PC-9 (cell line): ENCODE measurements around the gene ARHGAP22. TPM values are rescaled to one million over a fixed set of nuclear protein-coding genes. Genes with fewer than 3 reads are reported as not detected.

ENCODE experiments used
- BruUV-seq: library from RNA; stranded (reverse); fragments of 400-500 nt; replicated peaks from 2 replicates; lab custom pipeline; 2021; lab: Mats Ljungman, UMichigan
- CTCF ChIA-PET: fragments of 300-600 bp; sonication (Branson Sonifier 250); formaldehyde crosslinking; loops from one replicate; lab custom pipeline; 2022; ENCODE audit warnings: antibody characterized with exemption; lab: Charles Lee
- POLR2A ChIA-PET: fragments of 300-600 bp; sonication (Branson Sonifier 250); formaldehyde crosslinking; loops from one replicate; lab custom pipeline; 2022; ENCODE audit warnings: antibody characterized with exemption; ENCODE audit not compliant: unreplicated experiment; lab: Charles Lee
- DNase-seq, 2 experiments: peaks; one replicate each; pipeline versions ENCODE4 v3.0.0 to v3.0.0-alpha.2; 2015 to 2022; ENCODE audit warnings: mixed read lengths in 1 of 2
- H2AFZ ChIP-seq: fragments of 200-600 bp; sonication (generic); 2 replicates; pipeline ENCODE4 v1.8.1; 2017; ENCODE audit warnings: antibody characterized with exemption
- H3F3A ChIP-seq: fragments of 200-600 bp; sonication (generic); 2 replicates; pipeline ENCODE4 v1.8.1; 2017; ENCODE audit warnings: antibody characterized with exemption, mild to moderate bottlenecking, low read depth; ENCODE audit not compliant: insufficient read depth
- H3K27ac ChIP-seq: fragments of 200-600 bp; sonication (generic); 2 replicates; pipeline ENCODE4 v1.6.1; 2016; ENCODE audit warnings: mixed run types
- H3K27me3 ChIP-seq: fragments of 200-600 bp; sonication (generic); 2 replicates; pipeline ENCODE4 v1.6.1; 2016; ENCODE audit warnings: low read depth, mixed run types; ENCODE audit not compliant: insufficient read depth
- H3K36me3 ChIP-seq: fragments of 200-600 bp; sonication (generic); 2 replicates; pipeline ENCODE4 v1.6.1; 2016; ENCODE audit warnings: low read depth, mixed run types
- H3K4me1 ChIP-seq: fragments of 200-600 bp; sonication (generic); replicated peaks from 2 replicates; pipeline ENCODE4 v1.6.1; 2016; ENCODE audit warnings: mixed run types; ENCODE audit not compliant: insufficient read depth
- H3K4me2 ChIP-seq: fragments of 200-600 bp; sonication (generic); 2 replicates; pipeline ENCODE4 v1.6.1; 2017; ENCODE audit warnings: mixed run types
- H3K4me3 ChIP-seq: fragments of 200-600 bp; sonication (generic); 2 replicates; pipeline ENCODE4 v1.6.1; 2016; ENCODE audit warnings: mixed run types
- H3K79me2 ChIP-seq: fragments of 200-600 bp; sonication (generic); 2 replicates; pipeline ENCODE4 v1.6.1; 2017; ENCODE audit warnings: low read depth, mixed run types
- H3K9me2 ChIP-seq: fragments of 200-600 bp; sonication (generic); 2 replicates; pipeline ENCODE4 v1.8.1; 2017; ENCODE audit warnings: mild to moderate bottlenecking; ENCODE audit not compliant: insufficient read depth
- H3K9me3 ChIP-seq: fragments of 200-600 bp; sonication (generic); 2 replicates; pipeline ENCODE4 v1.8.1; 2016; ENCODE audit warnings: low read depth; ENCODE audit not compliant: insufficient read depth
- H4K20me1 ChIP-seq: fragments of 200-600 bp; sonication (generic); 2 replicates; pipeline ENCODE4 v1.8.1; 2017; ENCODE audit not compliant: insufficient read depth
- EZH2 ChIP-seq: fragments of 200-600 bp; sonication (generic); IDR thresholded peaks from 2 replicates; pipeline ENCODE4 v1.8.0; 2017; ENCODE audit warnings: antibody characterized with exemption, low read depth
- intact Hi-C: fragments of 100-400 bp; cut with micrococcal nuclease; formaldehyde crosslinking; loops from one replicate; pipeline ENCODE4 v1.10.0; 2022; ENCODE audit not compliant: unreplicated experiment
- total RNA-seq: library from RNA; stranded (reverse); gene quantifications from 2 replicates; pipeline ENCODE4 v1.2.3, GENCODE V29; 2021
- TF ChIP-seq, protein P1 (sequence below): fragments of 200-600 bp; sonication (generic); conservative IDR thresholded peaks from 2 replicates; pipeline ENCODE4 v1.6.1; 2017; ENCODE audit warnings: mixed run types, antibody characterized with exemption, mild to moderate bottlenecking, moderate library complexity

ARHGAP22 gene
- total RNA-seq, 1 experiment from 2014 or later: 4.0 TPM

GRCh38 chr10:48444861-48445841 lies 159.7 kb downstream of the ARHGAP22 start:
- POLR2A ChIA-PET: interaction anchor here (0.5 to 0.6 kb wide), 4 partner anchors 54 to 174 kb away, joined by 3 to 6 read pairs (median 4); no protein-coding TSS in a partner anchor
- TF ChIP-seq, protein P1, sequence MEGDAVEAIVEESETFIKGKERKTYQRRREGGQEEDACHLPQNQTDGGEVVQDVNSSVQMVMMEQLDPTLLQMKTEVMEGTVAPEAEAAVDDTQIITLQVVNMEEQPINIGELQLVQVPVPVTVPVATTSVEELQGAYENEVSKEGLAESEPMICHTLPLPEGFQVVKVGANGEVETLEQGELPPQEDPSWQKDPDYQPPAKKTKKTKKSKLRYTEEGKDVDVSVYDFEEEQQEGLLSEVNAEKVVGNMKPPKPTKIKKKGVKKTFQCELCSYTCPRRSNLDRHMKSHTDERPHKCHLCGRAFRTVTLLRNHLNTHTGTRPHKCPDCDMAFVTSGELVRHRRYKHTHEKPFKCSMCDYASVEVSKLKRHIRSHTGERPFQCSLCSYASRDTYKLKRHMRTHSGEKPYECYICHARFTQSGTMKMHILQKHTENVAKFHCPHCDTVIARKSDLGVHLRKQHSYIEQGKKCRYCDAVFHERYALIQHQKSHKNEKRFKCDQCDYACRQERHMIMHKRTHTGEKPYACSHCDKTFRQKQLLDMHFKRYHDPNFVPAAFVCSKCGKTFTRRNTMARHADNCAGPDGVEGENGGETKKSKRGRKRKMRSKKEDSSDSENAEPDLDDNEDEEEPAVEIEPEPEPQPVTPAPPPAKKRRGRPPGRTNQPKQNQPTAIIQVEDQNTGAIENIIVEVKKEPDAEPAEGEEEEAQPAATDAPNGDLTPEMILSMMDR: no peak; the same call in 1 of the 2 replicates
- TF ChIP-seq EZH2: no peak

GRCh38 chr10:48444266-48444665 lies 160.6 kb downstream of the ARHGAP22 start:
- no peaks in the 10 kb centered on the region for H3K27me3 ChIP-seq
- no peak overlapping the region for H3K27ac ChIP-seq
- POLR2A ChIA-PET: interaction anchor here (0.6 kb wide), 2 partner anchors 53 to 173 kb away, joined by 3 to 6 read pairs; no protein-coding TSS in a partner anchor
- H2AFZ ChIP-seq: no peak overlapping the region
- H3K36me3 ChIP-seq: no peaks in the 10 kb centered on the region
- CTCF ChIA-PET: interaction anchor here (1.3 to 2.3 kb wide), 4 partner anchors 50 to 212 kb away, joined by 4 to 33 read pairs (median 8); no protein-coding TSS in a partner anchor
- no peaks in the 10 kb centered on the region for H3K9me3 ChIP-seq
- H3K4me3 ChIP-seq: no peak overlapping the region
- H3K4me2 ChIP-seq: no peak overlapping the region
- no peaks in the 10 kb centered on the region for H3K9me2 ChIP-seq
- H3K4me1 ChIP-seq: no peaks in the 10 kb centered on the region
- intact Hi-C loops: no loop called here
- TF ChIP-seq EZH2: no peak
- TF ChIP-seq, protein P1: peak; percentile 52; the same call in 1 of the 2 replicates
- no peaks in the 10 kb centered on the region for H3F3A ChIP-seq
- BruUV-seq: no TSS peak
- no peaks in the 10 kb centered on the region for H3K79me2 ChIP-seq
- DNase-seq: no peak
- no peaks in the 10 kb centered on the region for H4K20me1 ChIP-seq

More at GRCh38 chr10:48444861-48445841, 159.7 kb downstream of the ARHGAP22 start:
- H3K79me2 ChIP-seq: no peaks in the 10 kb centered on the region
- H3K9me3 ChIP-seq: no peaks in the 10 kb centered on the region
- no peak overlapping the region for H3K4me2 ChIP-seq
- CTCF ChIA-PET: interaction anchor here (1.3 to 2.3 kb wide), 4 partner anchors 49 to 211 kb away, joined by 4 to 33 read pairs (median 8); no protein-coding TSS in a partner anchor
- H3K27ac ChIP-seq: no peak overlapping the region
- no peaks in the 10 kb centered on the region for H3K4me1 ChIP-seq
- no peaks in the 10 kb centered on the region for H3K9me2 ChIP-seq
- H4K20me1 ChIP-seq: no peaks in the 10 kb centered on the region
- no peak overlapping the region for H2AFZ ChIP-seq
- no TSS peak for BruUV-seq
- H3K27me3 ChIP-seq: no peaks in the 10 kb centered on the region
- no peak overlapping the region for H3K4me3 ChIP-seq
- no peaks in the 10 kb centered on the region for H3K36me3 ChIP-seq
- intact Hi-C loops: loop anchor here (1.0 to 5.0 kb wide), 2 partner anchors 77 to 211 kb away; no protein-coding TSS in a partner anchor
- no peaks in the 10 kb centered on the region for H3F3A ChIP-seq
- DNase-seq: peak; percentile 43 to 86

GRCh38 chr10:48442809-48443177 lies 162.1 kb downstream of the ARHGAP22 start:
- Histone ChIP-seq H3K9me3 (no peaks in the 10 kb centered on the region), H2AFZ (no peak overlapping the region), H3K79me2 (no peaks in the 10 kb centered on the region), H3K27me3 (no peaks in the 10 kb centered on the region), H3K27ac (no peak overlapping the region), H3K4me1 (no peaks in the 10 kb centered on the region), H3K9me2 (no peaks in the 10 kb centered on the region), H3K4me3 (no peak overlapping the region), H4K20me1 (no peaks in the 10 kb centered on the region), H3K4me2 (no peak overlapping the region), H3F3A (no peaks in the 10 kb centered on the region), H3K36me3 (no peaks in the 10 kb centered on the region)
- intact Hi-C loops: no loop called here
- no peak for TF ChIP-seq EZH2
- TF ChIP-seq, protein P1: no peak
- ChIA-PET POLR2A (no interaction called here), CTCF (no interaction called here)
- BruUV-seq: no TSS peak
- DNase-seq: no peak
